OCI-LY3 (cell line): ENCODE results near the gene GGN.
"Not testable (repeated sequence)": the region's sequence is repeated elsewhere in the genome, so short reads cannot be mapped to it uniquely, and the experiment has no call there.

Experiments used
- H2AFZ ChIP-seq: fragments of 200-600, 300-600 bp; shearing (Covaris generic); 2 replicates; pipeline ENCODE4 v1.6.0; 2014; ENCODE audit warnings: antibody characterized with exemption, low read depth, low read length
- H3K27ac ChIP-seq: fragments of 200-600, 300-600 bp; sonication (generic); 2 replicates; pipeline ENCODE4 v1.5.1; 2014; ENCODE audit warnings: mild to moderate bottlenecking, low read length, moderate library complexity, mixed read lengths
- H3K27me3 ChIP-seq: fragments of 200-600, 300-600 bp; sonication (generic); 2 replicates; pipeline ENCODE4 v1.6.1; 2014; ENCODE audit warnings: low read depth, low read length, mixed read lengths
- H3K36me3 ChIP-seq: fragments of 200-600, 300-600 bp; sonication (generic); replicated peaks from 2 replicates; pipeline ENCODE3; 2014; ENCODE audit warnings: low read depth, low read length, mixed read lengths
- H3K4me1 ChIP-seq: fragments of 300-600, 200-600 bp; sonication (generic); 2 replicates; pipeline ENCODE4 v1.6.1; 2014; ENCODE audit warnings: low read length, mixed read lengths
- H3K4me2 ChIP-seq: fragments of 200-600, 300-600 bp; sonication (generic); 2 replicates; pipeline ENCODE4 v1.6.1; 2014; ENCODE audit warnings: low read length, mixed read lengths
- H3K4me3 ChIP-seq: fragments of 300-600, 200-600 bp; sonication (generic); 2 replicates; pipeline ENCODE4 v1.5.1; 2014; ENCODE audit warnings: antibody characterized with exemption, mild to moderate bottlenecking, low read length, moderate library complexity
- H3K79me2 ChIP-seq: fragments of 300-600, 200-600 bp; shearing (Covaris generic); 2 replicates; pipeline ENCODE4 v1.6.1; 2014; ENCODE audit warnings: mild to moderate bottlenecking, low read length, mixed read lengths
- H3K9ac ChIP-seq: fragments of 300-600, 200-600 bp; shearing (Covaris generic); 2 replicates; pipeline ENCODE4 v1.6.0; 2014; ENCODE audit warnings: mild to moderate bottlenecking, low read length, moderate library complexity
- H3K9me3 ChIP-seq: fragments of 200-600, 300-600 bp; shearing (Covaris generic); 2 replicates; pipeline ENCODE4 v1.6.1; 2014; ENCODE audit warnings: low read length, mixed read lengths; ENCODE audit not compliant: insufficient read depth
- H4K20me1 ChIP-seq: fragments of 200-600, 300-600 bp; sonication (generic); 2 replicates; pipeline ENCODE4 v1.6.1; 2016; ENCODE audit warnings: low read length, mixed read lengths; ENCODE audit not compliant: insufficient read depth
- CTCF ChIP-seq: fragments of 200-600, 300-600 bp; sonication (generic); IDR thresholded peaks from 2 replicates; pipeline ENCODE4 v1.5.1; 2014; ENCODE audit warnings: antibody characterized with exemption, low read length, low read depth
- EZH2phosphoT487 ChIP-seq: fragments of 200-600 bp; shearing (Covaris generic); IDR thresholded peaks from 2 replicates; pipeline ENCODE4 v1.6.1; 2018; ENCODE audit warnings: antibody characterized with exemption, mixed run types, low read depth

The GGN gene

GRCh38 chr19:38351865-38352395 lies 35.9 kb downstream of the GGN start:
- Histone ChIP-seq H3K79me2 (no peaks in the 10 kb centered on the region), H3K9ac (no peak overlapping the region), H4K20me1 (no peaks in the 10 kb centered on the region), H3K4me2 (no peak overlapping the region), H2AFZ (no peak overlapping the region), H3K4me3 (no peak overlapping the region), H3K27ac (no peak overlapping the region), H3K27me3 (no peaks in the 10 kb centered on the region), H3K9me3 (no peaks in the 10 kb centered on the region), H3K4me1 (no peaks in the 10 kb centered on the region), H3K36me3 (no peaks in the 10 kb centered on the region)
- TF ChIP-seq EZH2phosphoT487 (no peak), CTCF (no peak)

DNA sequence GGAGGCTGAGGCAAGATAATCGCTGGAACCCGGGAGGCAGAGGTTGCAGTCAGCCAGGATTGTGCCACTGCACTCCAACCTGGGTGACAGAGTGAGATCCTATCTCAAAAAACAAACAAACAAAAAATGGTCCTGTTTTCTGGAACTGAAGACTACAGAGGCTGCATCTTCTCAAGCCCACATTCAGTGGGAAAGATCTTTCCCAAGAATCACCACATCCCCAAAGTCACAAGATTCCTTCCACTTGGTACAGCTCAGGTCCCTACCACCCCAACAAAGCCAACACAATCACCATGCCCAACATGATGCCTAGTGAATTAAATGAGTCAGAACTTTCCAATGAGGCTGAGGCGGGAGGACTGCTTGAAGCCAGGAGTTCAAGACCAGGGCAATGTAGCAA lies 37.0 kb downstream of the GGN start:
- Histone ChIP-seq H3K27me3 (no peaks in the 10 kb centered on the region), H3K4me1 (no peaks in the 10 kb centered on the region), H3K79me2 (no peaks in the 10 kb centered on the region), H3K36me3 (no peaks in the 10 kb centered on the region), H3K27ac (no peak overlapping the region), H3K9me3 (no peaks in the 10 kb centered on the region), H3K9ac (no peak overlapping the region), H3K4me2 (no peak overlapping the region), H3K4me3 (no peak overlapping the region), H2AFZ (no peak overlapping the region), H4K20me1 (no peaks in the 10 kb centered on the region)
- TF ChIP-seq EZH2phosphoT487 (no peak), CTCF (no peak)

DNA sequence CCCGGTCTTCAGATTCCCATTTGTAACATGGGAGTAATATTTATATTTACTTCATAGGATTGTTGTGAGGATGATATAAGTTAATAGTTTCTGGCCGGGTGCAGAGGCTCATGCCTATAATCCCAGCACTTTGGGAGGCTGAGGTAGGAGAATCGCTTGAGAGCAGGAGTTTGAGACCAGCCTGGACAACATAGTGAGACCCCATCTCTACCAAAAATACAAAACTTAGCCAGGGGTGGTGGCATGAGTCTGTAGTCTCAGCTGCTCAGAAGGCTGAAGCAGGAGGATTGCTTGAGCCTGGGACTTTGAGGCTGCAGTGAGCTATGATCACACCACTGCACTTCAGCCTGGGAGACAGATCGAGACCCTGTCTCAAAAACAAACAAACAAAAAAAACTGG lies 41.0 kb downstream of the GGN start:
- TF ChIP-seq CTCF (no peak), EZH2phosphoT487 (no peak)

GRCh38 chr19:38340927-38341326 lies 46.9 kb downstream of the GGN start:
- no peak overlapping the region for H3K9ac ChIP-seq
- H3K36me3 ChIP-seq: no peaks in the 10 kb centered on the region
- H3K4me3 ChIP-seq: no peak overlapping the region
- no peak overlapping the region for H3K27ac ChIP-seq
- TF ChIP-seq EZH2phosphoT487: no peak
- TF ChIP-seq CTCF: no peak
- no peaks in the 10 kb centered on the region for H3K9me3 ChIP-seq
- H4K20me1 ChIP-seq: no peaks in the 10 kb centered on the region
- no peaks in the 10 kb centered on the region for H3K27me3 ChIP-seq
- no peak overlapping the region for H2AFZ ChIP-seq
- no peaks in the 10 kb centered on the region for H3K79me2 ChIP-seq
- H3K4me1 ChIP-seq: peaks cover 5% of the 10 kb centered on the region; the same call in 1 of the 2 replicates
- no peak overlapping the region for H3K4me2 ChIP-seq

More for the DNA sequence above, 41.0 kb downstream of the GGN start:
- H3K27ac ChIP-seq: no peak overlapping the region
- no peaks in the 10 kb centered on the region for H4K20me1 ChIP-seq
- no peaks in the 10 kb centered on the region for H3K9me3 ChIP-seq
- no peak overlapping the region for H3K4me2 ChIP-seq
- H3K27me3 ChIP-seq: no peaks in the 10 kb centered on the region
- no peaks in the 10 kb centered on the region for H3K79me2 ChIP-seq
- H3K9ac ChIP-seq: no peak overlapping the region
- no peaks in the 10 kb centered on the region for H3K36me3 ChIP-seq
- H3K4me3 ChIP-seq: no peak overlapping the region
- H2AFZ ChIP-seq: no peak overlapping the region
- H3K4me1 ChIP-seq: no peaks in the 10 kb centered on the region

GRCh38 chr19:38339011-38339410 lies 48.8 kb downstream of the GGN start:
- H3K9ac ChIP-seq, H3K9me3 ChIP-seq, H3K27me3 ChIP-seq, H3K36me3 ChIP-seq, H3K4me1 ChIP-seq, H3K27ac ChIP-seq, H3K4me2 ChIP-seq, H2AFZ ChIP-seq, H3K4me3 ChIP-seq, H3K79me2 ChIP-seq, H4K20me1 ChIP-seq: not testable (repeated sequence)
